ENCODE results near the gene AMER3.
A peak's percentile ranks its signal among the peaks of the same experiment; 100 is the strongest.

The AMER3 gene

GRCh38 chr2:130778781-130779180 lies 23.4 kb downstream of the AMER3 start:
- no peak for DNase-seq (ENCODE audit: low read depth in 2 of 2)

GRCh38 chr2:130785466-130786055 lies 30.2 kb downstream of the AMER3 start:
- DNase-seq (ENCODE audit: low read depth in 2 of 2): no peak

- no peak for DNase-seq (ENCODE audit: low read depth in 2 of 2)
These were observed 30.7 kb downstream of the AMER3 start for GRCh38 chr2:130786076-130786475.

- DNase-seq (ENCODE audit: low read depth in 2 of 2): no peak
These were observed 32.5 kb downstream of the AMER3 start for GRCh38 chr2:130787841-130788240.

- no peak for DNase-seq (ENCODE audit: low read depth in 2 of 2)
These were observed 35.0 kb downstream of the AMER3 start for GRCh38 chr2:130790312-130790711.

- no peak for DNase-seq (ENCODE audit: low read depth in 2 of 2)
These were observed 35.7 kb downstream of the AMER3 start for GRCh38 chr2:130790804-130791616.

- DNase-seq (ENCODE audit: low read depth in 2 of 2): no peak
These were observed 36.2 kb downstream of the AMER3 start for GRCh38 chr2:130791617-130791939.

- DNase-seq (ENCODE audit: low read depth in 2 of 2): no peak
These were observed 40.1 kb downstream of the AMER3 start for GRCh38 chr2:130795431-130795830.

GRCh38 chr2:130796290-130796689 lies 41.0 kb downstream of the AMER3 start:
- DNase-seq (ENCODE audit: low read depth in 2 of 2): no peak

GRCh38 chr2:130797493-130798435 lies 42.4 kb downstream of the AMER3 start:
- peak; percentile 80 to 91 for DNase-seq (ENCODE audit: low read depth in 2 of 2)

- no peak for DNase-seq (ENCODE audit: low read depth in 2 of 2)
These were observed 43.3 kb downstream of the AMER3 start for GRCh38 chr2:130798472-130799218.

- DNase-seq (ENCODE audit: low read depth in 2 of 2): no peak
These were observed 44.0 kb downstream of the AMER3 start for GRCh38 chr2:130799295-130799694.

- no peak for DNase-seq (ENCODE audit: low read depth in 2 of 2)
These were observed 50.3 kb downstream of the AMER3 start for GRCh38 chr2:130805613-130806012.

GRCh38 chr2:130806370-130806769 lies 51.0 kb downstream of the AMER3 start:
- DNase-seq (ENCODE audit: low read depth in 2 of 2): no peak

GRCh38 chr2:130807659-130808385 lies 52.5 kb downstream of the AMER3 start:
- DNase-seq (ENCODE audit: low read depth in 2 of 2): no peak

- DNase-seq (ENCODE audit: low read depth in 2 of 2): no peak
These were observed 53.3 kb downstream of the AMER3 start for GRCh38 chr2:130808482-130809268.

GRCh38 chr2:130810490-130810889 lies 55.1 kb downstream of the AMER3 start:
- DNase-seq (ENCODE audit: low read depth in 2 of 2): no peak

- DNase-seq (ENCODE audit: low read depth in 2 of 2): no peak
These were observed 58.4 kb downstream of the AMER3 start for GRCh38 chr2:130813722-130814121.

GRCh38 chr2:130814931-130815680 lies 59.8 kb downstream of the AMER3 start:
- no peak for DNase-seq (ENCODE audit: low read depth in 2 of 2)

Data from stimulated activated CD8-positive, alpha-beta memory T cell treated with anti-CD3 and anti-CD28 coated beads, Interleukin-2, amount 100 ng/mL, for 1 hour (primary cell).